HEK293T (cell line): ENCODE data around the gene ATP8B1.
"Not testable (repeated sequence)": the region's sequence is repeated elsewhere in the genome, so short reads cannot be mapped to it uniquely, and the experiment has no call there.

ENCODE experiments used
- BHLHE40 ChIP-seq: fragments of 450-650 bp; IDR thresholded peaks from 2 replicates; pipeline ENCODE4 v1.6.1; 2016; ENCODE audit warnings: mild to moderate bottlenecking, moderate library complexity, borderline replicate concordance
- FOXK2 ChIP-seq: fragments of 450-650 bp; IDR thresholded peaks from 2 replicates; pipeline ENCODE4 v1.6.1; 2016; ENCODE audit warnings: mild to moderate bottlenecking
- HDGF ChIP-seq: fragments of 450-650 bp; IDR thresholded peaks from 2 replicates; pipeline ENCODE4 v1.6.1; 2017; ENCODE audit warnings: antibody characterized with exemption, borderline replicate concordance
- NFRKB ChIP-seq: fragments of 450-650 bp; IDR thresholded peaks from 2 replicates; pipeline ENCODE4 v1.6.1; 2016; ENCODE audit warnings: mild to moderate bottlenecking, moderate library complexity

DNA sequence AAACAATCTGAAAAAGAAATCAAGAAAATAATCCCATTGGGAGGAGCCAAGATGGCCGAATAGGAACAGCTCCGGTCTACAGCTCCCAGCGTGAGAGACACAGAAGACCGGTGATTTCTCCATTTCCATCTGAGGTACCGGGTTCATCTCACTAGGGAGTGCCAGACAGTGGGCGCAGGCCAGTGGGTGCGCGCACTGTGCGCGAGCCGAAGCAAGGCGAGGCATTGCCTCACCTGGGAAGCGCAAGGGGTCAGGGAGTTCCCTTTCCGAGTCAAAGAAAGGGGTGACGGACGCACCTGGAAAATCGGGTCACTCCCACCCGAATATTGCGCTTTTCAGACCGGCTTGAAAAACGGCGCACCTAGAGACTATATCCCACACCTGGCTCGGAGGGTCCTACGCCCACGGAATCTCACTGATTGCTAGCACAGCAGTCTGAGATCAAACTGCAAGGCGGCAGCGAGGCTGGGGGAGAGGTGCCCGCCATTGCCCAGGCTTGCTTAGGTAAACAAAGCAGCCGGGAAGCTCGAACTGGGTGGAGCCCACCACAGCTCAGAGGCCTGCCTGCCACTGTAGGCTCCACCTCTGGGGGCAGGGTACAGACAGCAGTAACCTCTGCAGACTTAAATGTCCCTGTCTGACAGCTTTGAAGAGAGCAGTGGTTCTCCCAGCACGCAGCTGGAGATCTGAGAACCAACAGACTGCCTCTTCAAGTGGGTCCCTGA, 83.7 kb downstream of the ATP8B1 start:
- not testable (repeated sequence) for TF ChIP-seq BHLHE40, HDGF, FOXK2, NFRKB
